ENCODE measurements around the gene ASTN2.

ASTN2 gene

GRCh38 chr9:116404228-116404627 lies 1010.6 kb downstream of the ASTN2 start:
- H3K9me2 ChIP-seq (ENCODE audit: low read depth, low read length), result no peaks in the 10 kb centered on the region
- no peak overlapping the region for H3K9ac ChIP-seq (ENCODE audit: low read length)

GRCh38 chr9:116403171-116403570 lies 1011.7 kb downstream of the ASTN2 start:
- no peak overlapping the region for H3K4me3 ChIP-seq (ENCODE audit: low read depth, low read length, poor library complexity, severe bottlenecking)
- no peaks in the 10 kb centered on the region for H3K36me3 ChIP-seq (ENCODE audit: insufficient read depth, low read length)
- no peak for TF ChIP-seq CTCF (IDR thresholded peaks at IDR 0.05; ENCODE audit: low read length)
- TF ChIP-seq EZH2 (IDR thresholded peaks at IDR 0.05; ENCODE audit: borderline replicate concordance, low read length), result no peak
- H3K9me3 ChIP-seq (ENCODE audit: low read length), result no peaks in the 10 kb centered on the region
- H3K9me2 ChIP-seq (ENCODE audit: low read depth, low read length), result no peaks in the 10 kb centered on the region
- H3K79me2 ChIP-seq (ENCODE audit: insufficient read depth, low read length), result no peaks in the 10 kb centered on the region
- no peaks in the 10 kb centered on the region for H3K4me1 ChIP-seq (ENCODE audit: insufficient read depth, low read length, severe bottlenecking)
- H3K4me2 ChIP-seq (ENCODE audit: low read length), result no peak overlapping the region
- no peaks in the 10 kb centered on the region for H3K27me3 ChIP-seq (ENCODE audit: insufficient read depth, low read length)
- H4K20me1 ChIP-seq (ENCODE audit: insufficient read depth, low read length), result no peaks in the 10 kb centered on the region
- no peaks in the 10 kb centered on the region for H3F3A ChIP-seq (ENCODE audit: insufficient read depth, low read length)
- H3K27ac ChIP-seq (ENCODE audit: low read depth, low read length, poor library complexity, severe bottlenecking), result no peak overlapping the region
- no peak overlapping the region for H3K9ac ChIP-seq (ENCODE audit: low read length)
- no peak overlapping the region for H2AFZ ChIP-seq (ENCODE audit: low read length)

More at GRCh38 chr9:116404228-116404627, 1010.6 kb downstream of the ASTN2 start:
- Histone ChIP-seq H3K79me2 (ENCODE audit: insufficient read depth, low read length) (no peaks in the 10 kb centered on the region), H3K27me3 (ENCODE audit: insufficient read depth, low read length) (no peaks in the 10 kb centered on the region), H3K36me3 (ENCODE audit: insufficient read depth, low read length) (no peaks in the 10 kb centered on the region), H3K27ac (ENCODE audit: low read depth, low read length, poor library complexity, severe bottlenecking) (no peak overlapping the region), H3F3A (ENCODE audit: insufficient read depth, low read length) (no peaks in the 10 kb centered on the region), H3K9me3 (ENCODE audit: low read length) (no peaks in the 10 kb centered on the region), H3K4me1 (ENCODE audit: insufficient read depth, low read length, severe bottlenecking) (no peaks in the 10 kb centered on the region), H3K4me2 (ENCODE audit: low read length) (no peak overlapping the region), H3K4me3 (ENCODE audit: low read depth, low read length, poor library complexity, severe bottlenecking) (no peak overlapping the region), H4K20me1 (ENCODE audit: insufficient read depth, low read length) (no peaks in the 10 kb centered on the region), H2AFZ (ENCODE audit: low read length) (no peak overlapping the region)
- TF ChIP-seq EZH2 (IDR thresholded peaks at IDR 0.05; ENCODE audit: borderline replicate concordance, low read length) (no peak), CTCF (IDR thresholded peaks at IDR 0.05; ENCODE audit: low read length) (no peak)

GRCh38 chr9:116395699-116396037 lies 1019.2 kb downstream of the ASTN2 start:
- H3K4me3 ChIP-seq (ENCODE audit: low read depth, low read length, poor library complexity, severe bottlenecking), result no peak overlapping the region
- TF ChIP-seq CTCF (IDR thresholded peaks at IDR 0.05; ENCODE audit: low read length) (no peak), EZH2 (IDR thresholded peaks at IDR 0.05; ENCODE audit: borderline replicate concordance, low read length) (no peak)
- no peaks in the 10 kb centered on the region for H3F3A ChIP-seq (ENCODE audit: insufficient read depth, low read length)
- H3K79me2 ChIP-seq (ENCODE audit: insufficient read depth, low read length), result no peaks in the 10 kb centered on the region
- H3K36me3 ChIP-seq (ENCODE audit: insufficient read depth, low read length), result no peaks in the 10 kb centered on the region
- no peaks in the 10 kb centered on the region for H3K4me1 ChIP-seq (ENCODE audit: insufficient read depth, low read length, severe bottlenecking)
- no peaks in the 10 kb centered on the region for H3K27me3 ChIP-seq (ENCODE audit: insufficient read depth, low read length)
- H2AFZ ChIP-seq (ENCODE audit: low read length), result no peak overlapping the region
- no peaks in the 10 kb centered on the region for H4K20me1 ChIP-seq (ENCODE audit: insufficient read depth, low read length)
- no peaks in the 10 kb centered on the region for H3K9me2 ChIP-seq (ENCODE audit: low read depth, low read length)
- H3K4me2 ChIP-seq (ENCODE audit: low read length), result no peak overlapping the region
- H3K9me3 ChIP-seq (ENCODE audit: low read length), result no peaks in the 10 kb centered on the region
- H3K9ac ChIP-seq (ENCODE audit: low read length), result no peak overlapping the region
- no peak overlapping the region for H3K27ac ChIP-seq (ENCODE audit: low read depth, low read length, poor library complexity, severe bottlenecking)

Measured in OCI-LY1 (cell line).